GM12873 (cell line): ENCODE results near the gene SVOP.

ENCODE experiments used
- CTCF ChIP-seq: IDR thresholded peaks from 2 replicates; pipeline ENCODE4 v1.5.1; 2012; ENCODE audit warnings: low read depth, mild to moderate bottlenecking, moderate library complexity, low read length, control low read depth; ENCODE audit not compliant: insufficient read depth; ENCODE audit errors: missing control alignments

Gene SVOP

GRCh38 chr12:108965886-108966285 is 55.0 kb downstream of the SVOP start:
- no peak for TF ChIP-seq CTCF

DNA sequence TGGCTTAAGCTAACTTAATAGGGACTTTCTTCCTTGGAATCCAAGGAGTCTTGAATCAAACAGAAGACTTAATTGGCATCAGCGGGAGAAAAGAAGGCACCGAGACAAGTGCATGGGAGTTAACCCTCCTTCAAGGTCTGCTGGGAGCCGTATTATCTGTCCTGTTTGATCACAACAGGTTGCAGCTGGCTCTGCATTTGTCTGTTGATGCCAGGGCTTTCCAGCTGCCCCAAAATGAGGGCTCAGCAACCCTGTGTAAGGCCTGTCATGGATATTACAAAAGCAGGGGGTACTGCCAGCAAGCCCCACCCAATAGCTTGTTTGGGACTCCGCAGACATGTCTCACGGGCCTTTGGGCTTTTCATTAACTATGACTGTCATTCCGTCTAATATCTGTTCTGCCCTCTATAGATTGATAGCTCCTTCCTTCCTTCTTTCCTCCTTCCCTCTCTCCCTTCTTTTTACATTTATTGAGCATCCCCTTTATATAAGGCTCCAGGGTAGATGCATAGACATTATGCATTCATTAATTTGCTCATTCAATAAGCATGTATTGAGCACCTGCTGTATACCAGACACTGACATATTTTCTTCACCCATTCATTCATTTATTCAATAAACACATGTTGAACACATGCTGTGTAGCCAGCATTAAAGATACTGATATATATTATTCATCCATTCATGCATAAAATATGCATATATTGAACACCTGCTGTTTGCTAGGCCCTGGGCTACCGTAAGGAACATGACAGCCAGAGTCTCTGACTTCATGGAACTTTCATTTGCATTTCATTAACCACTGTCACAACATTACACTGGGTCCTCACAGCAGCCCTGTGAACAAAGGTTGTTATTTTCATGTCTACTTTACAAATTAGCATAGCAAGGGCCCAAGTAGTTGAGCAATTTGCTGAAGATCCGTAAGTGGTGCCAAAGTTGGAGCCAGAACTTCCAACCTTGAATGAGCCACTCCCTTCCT is 56.2 kb downstream of the SVOP start:
- TF ChIP-seq CTCF = no peak

DNA sequence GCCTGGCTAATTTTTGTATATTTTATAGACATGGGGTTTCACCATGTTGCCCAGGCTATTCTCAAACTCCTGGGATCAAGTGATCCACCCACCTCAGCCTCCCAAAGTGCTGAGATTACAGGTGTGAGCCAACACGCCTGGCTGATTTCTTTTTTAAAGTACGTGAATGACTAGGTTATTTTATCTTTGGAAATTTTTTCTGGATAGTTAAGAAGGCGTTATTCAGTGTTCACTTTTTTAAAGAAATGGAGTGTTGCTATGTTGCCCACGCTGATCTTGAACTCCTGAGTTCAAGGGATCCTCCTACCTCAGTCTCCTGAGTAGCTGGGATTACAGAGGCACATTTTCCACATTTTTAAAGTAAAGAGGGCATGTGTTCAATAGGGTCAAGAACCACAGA is 58.6 kb downstream of the SVOP start:
- TF ChIP-seq CTCF = no peak

GRCh38 chr12:108959748-108960655 is 60.9 kb downstream of the SVOP start:
- no peak for TF ChIP-seq CTCF

DNA sequence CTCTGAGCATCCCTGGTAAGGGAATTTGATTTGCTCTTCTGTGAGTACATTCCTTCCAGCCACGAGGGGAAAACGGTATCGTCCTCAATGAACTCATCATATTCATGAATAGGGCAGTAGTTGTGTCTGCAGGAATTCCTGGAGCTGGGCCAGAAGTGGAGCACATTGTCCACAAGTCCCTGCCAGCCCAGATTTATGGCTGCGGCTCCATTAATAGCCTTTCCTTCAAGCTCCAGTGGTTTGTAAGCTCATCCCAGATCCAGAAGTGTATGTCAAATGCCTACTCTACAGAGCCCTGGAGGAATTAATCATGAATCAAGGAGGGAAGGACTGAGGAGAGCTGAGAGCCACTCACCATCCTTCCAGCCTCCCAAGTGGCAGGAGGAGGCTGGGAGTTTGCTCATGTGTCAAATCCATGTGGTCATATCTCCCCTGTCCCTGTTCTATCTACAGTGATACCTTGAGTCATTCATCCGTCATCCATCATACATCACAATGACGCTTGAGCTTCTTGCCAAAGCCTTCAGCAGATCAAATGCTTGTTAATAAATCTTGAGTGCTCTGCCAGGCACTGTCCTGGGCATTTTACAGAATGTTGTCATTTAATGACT is 65.5 kb downstream of the SVOP start:
- TF ChIP-seq CTCF = no peak

GRCh38 chr12:108950991-108951739 is 69.7 kb downstream of the SVOP start:
- peak; percentile 87 for TF ChIP-seq CTCF
